ENCODE data around the gene PDZRN3. TPM values are rescaled to one million over a fixed set of nuclear protein-coding genes. Genes with fewer than 3 reads are reported as not detected.

The PDZRN3 gene
- total RNA-seq, 1 experiment from 2014 or later, result 0.24 TPM

GRCh38 chr3:73555076-73555475 is 69.7 kb downstream of the PDZRN3 start:
- no peak for TF ChIP-seq CTCF (conservative IDR thresholded peaks at IDR 0.05; ENCODE audit: low read depth, low read length)
- TF ChIP-seq EZH2 (IDR thresholded peaks at IDR 0.05; ENCODE audit: borderline replicate concordance, low read depth, low read length, poor library complexity, severe bottlenecking), result no peak
- H3K9me3 ChIP-seq (ENCODE audit: low read depth, low read length, poor library complexity, severe bottlenecking), result no peaks in the 10 kb centered on the region
- no peaks in the 10 kb centered on the region for H3K36me3 ChIP-seq (ENCODE audit: insufficient read depth, low read length, poor library complexity, severe bottlenecking)
- ChIA-PET CTCF (no interaction called here), POLR2A (ENCODE audit: low non-redundant PET) (no interaction called here)
- no TSS peak for BruUV-seq (replicated peaks)
- no peak for DNase-seq (ENCODE audit: low spot score)
- H3K4me3 ChIP-seq (ENCODE audit: low read depth, low read length, poor library complexity, severe bottlenecking), result no peak overlapping the region
- no peak overlapping the region for H3K27ac ChIP-seq (ENCODE audit: low read depth, low read length, poor library complexity, severe bottlenecking)
- no peaks in the 10 kb centered on the region for H3K4me1 ChIP-seq (ENCODE audit: insufficient read depth, low read length, poor library complexity, severe bottlenecking)
- intact Hi-C loops (cut with micrococcal nuclease; ENCODE audit: unreplicated experiment), result no loop called here
- H3K27me3 ChIP-seq (replicated peaks; ENCODE audit: insufficient read depth, low read depth, low read length, poor library complexity), result no peaks in the 10 kb centered on the region

- H3K36me3 ChIP-seq (ENCODE audit: insufficient read depth, low read length, poor library complexity, severe bottlenecking), result no peaks in the 10 kb centered on the region
- intact Hi-C loops (cut with micrococcal nuclease; ENCODE audit: unreplicated experiment), result no loop called here
- no peak for TF ChIP-seq CTCF (conservative IDR thresholded peaks at IDR 0.05; ENCODE audit: low read depth, low read length)
- no peak for TF ChIP-seq EZH2 (IDR thresholded peaks at IDR 0.05; ENCODE audit: borderline replicate concordance, low read depth, low read length, poor library complexity, severe bottlenecking)
- no TSS peak for BruUV-seq (replicated peaks)
- H3K4me1 ChIP-seq (ENCODE audit: insufficient read depth, low read length, poor library complexity, severe bottlenecking), result no peaks in the 10 kb centered on the region
- CTCF ChIA-PET, result no interaction called here
- no peaks in the 10 kb centered on the region for H3K27me3 ChIP-seq (replicated peaks; ENCODE audit: insufficient read depth, low read depth, low read length, poor library complexity)
- no peak overlapping the region for H3K4me3 ChIP-seq (ENCODE audit: low read depth, low read length, poor library complexity, severe bottlenecking)
- no peak overlapping the region for H3K27ac ChIP-seq (ENCODE audit: low read depth, low read length, poor library complexity, severe bottlenecking)
- POLR2A ChIA-PET (ENCODE audit: low non-redundant PET), result no interaction called here
- no peak for DNase-seq (ENCODE audit: low spot score)
- H3K9me3 ChIP-seq (ENCODE audit: low read depth, low read length, poor library complexity, severe bottlenecking), result no peaks in the 10 kb centered on the region
These were observed 72.0 kb downstream of the PDZRN3 start for GRCh38 chr3:73552700-73553099.

DNA sequence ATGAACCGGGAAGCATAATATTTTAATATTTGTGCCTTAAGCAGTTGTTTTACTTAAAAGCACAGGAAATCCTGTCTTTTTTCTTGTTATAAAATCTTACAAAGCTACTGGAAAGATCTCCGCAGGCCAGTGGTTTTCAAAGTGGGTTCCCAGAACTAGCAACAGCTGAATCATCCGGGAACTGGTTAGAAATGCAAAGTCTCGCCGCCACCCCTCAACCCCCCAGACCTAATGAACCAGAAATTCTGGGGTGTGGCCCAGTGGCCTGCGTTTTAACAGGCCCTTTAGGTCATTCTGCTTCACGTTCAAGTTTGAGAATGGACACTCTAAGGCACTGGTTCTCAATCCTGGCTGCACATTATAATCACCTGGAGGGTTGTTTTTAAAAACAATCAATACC is 74.7 kb downstream of the PDZRN3 start:
- intact Hi-C loops (cut with micrococcal nuclease; ENCODE audit: unreplicated experiment), result no loop called here
- H3K27me3 ChIP-seq (replicated peaks; ENCODE audit: insufficient read depth, low read depth, low read length, poor library complexity), result no peaks in the 10 kb centered on the region
- no peak for TF ChIP-seq EZH2 (IDR thresholded peaks at IDR 0.05; ENCODE audit: borderline replicate concordance, low read depth, low read length, poor library complexity, severe bottlenecking)
- TF ChIP-seq CTCF (conservative IDR thresholded peaks at IDR 0.05; ENCODE audit: low read depth, low read length), result no peak
- no peaks in the 10 kb centered on the region for H3K4me1 ChIP-seq (ENCODE audit: insufficient read depth, low read length, poor library complexity, severe bottlenecking)
- BruUV-seq (replicated peaks), result no TSS peak
- H3K27ac ChIP-seq (ENCODE audit: low read depth, low read length, poor library complexity, severe bottlenecking), result no peak overlapping the region
- no peaks in the 10 kb centered on the region for H3K9me3 ChIP-seq (ENCODE audit: low read depth, low read length, poor library complexity, severe bottlenecking)
- H3K4me3 ChIP-seq (ENCODE audit: low read depth, low read length, poor library complexity, severe bottlenecking), result no peak overlapping the region
- ChIA-PET POLR2A (ENCODE audit: low non-redundant PET) (no interaction called here), CTCF (no interaction called here)
- H3K36me3 ChIP-seq (ENCODE audit: insufficient read depth, low read length, poor library complexity, severe bottlenecking), result no peaks in the 10 kb centered on the region
- no peak for DNase-seq (ENCODE audit: low spot score)

Measured in A673 (cell line).